Measurements from ENCODE around the gene KCNF1.

KCNF1 gene

DNA sequence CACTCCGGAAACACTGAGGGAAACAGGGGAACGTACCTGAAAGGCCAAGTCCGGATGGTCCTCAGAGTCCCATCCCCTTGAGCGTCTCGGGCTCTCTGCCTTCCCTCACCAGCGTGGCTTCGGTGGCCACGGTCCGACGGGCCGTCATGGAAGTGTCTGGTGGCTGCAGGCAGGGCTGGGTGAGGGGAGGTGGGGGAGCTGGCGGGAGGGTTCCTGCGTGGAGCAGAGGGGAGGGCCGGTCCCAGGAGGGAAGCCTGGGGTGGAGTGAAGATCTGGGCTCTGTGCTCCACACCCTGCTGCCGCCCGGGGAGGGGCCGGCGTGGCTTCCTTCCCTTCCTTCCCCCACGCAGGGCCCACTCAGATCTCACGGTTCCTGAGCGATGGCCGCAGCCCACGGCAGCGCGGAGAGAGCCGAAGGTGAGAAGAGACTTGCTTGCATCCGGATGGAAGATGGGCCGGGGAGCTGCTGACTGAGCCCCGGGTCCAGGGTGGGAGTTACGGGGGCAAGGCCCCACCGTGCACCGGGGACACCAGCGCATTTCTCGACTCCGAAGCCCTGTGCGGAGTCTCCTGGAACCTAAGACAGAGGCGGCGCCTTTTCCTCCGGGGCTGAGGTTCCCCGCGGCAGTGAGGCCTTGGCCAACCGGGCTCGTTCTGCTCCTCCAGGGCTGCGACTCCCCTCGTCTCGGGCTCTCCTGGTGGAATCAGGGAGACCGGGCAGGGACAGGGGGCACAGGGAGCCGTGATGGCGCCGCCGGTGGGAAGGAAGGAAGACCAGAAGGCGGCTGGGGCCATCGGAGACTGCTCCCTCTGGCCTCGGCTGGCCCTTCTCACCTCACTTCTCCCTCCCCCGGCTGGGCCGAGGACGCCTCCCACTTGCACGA, 49.1 kb downstream of the KCNF1 start:
- no peak overlapping the region for H3K4me3 ChIP-seq (ENCODE audit: low read depth, low read length)
- TF ChIP-seq, protein P1, sequence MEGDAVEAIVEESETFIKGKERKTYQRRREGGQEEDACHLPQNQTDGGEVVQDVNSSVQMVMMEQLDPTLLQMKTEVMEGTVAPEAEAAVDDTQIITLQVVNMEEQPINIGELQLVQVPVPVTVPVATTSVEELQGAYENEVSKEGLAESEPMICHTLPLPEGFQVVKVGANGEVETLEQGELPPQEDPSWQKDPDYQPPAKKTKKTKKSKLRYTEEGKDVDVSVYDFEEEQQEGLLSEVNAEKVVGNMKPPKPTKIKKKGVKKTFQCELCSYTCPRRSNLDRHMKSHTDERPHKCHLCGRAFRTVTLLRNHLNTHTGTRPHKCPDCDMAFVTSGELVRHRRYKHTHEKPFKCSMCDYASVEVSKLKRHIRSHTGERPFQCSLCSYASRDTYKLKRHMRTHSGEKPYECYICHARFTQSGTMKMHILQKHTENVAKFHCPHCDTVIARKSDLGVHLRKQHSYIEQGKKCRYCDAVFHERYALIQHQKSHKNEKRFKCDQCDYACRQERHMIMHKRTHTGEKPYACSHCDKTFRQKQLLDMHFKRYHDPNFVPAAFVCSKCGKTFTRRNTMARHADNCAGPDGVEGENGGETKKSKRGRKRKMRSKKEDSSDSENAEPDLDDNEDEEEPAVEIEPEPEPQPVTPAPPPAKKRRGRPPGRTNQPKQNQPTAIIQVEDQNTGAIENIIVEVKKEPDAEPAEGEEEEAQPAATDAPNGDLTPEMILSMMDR (IDR thresholded peaks at IDR 0.05; ENCODE audit: low read depth, low read length) = no peak

DNA sequence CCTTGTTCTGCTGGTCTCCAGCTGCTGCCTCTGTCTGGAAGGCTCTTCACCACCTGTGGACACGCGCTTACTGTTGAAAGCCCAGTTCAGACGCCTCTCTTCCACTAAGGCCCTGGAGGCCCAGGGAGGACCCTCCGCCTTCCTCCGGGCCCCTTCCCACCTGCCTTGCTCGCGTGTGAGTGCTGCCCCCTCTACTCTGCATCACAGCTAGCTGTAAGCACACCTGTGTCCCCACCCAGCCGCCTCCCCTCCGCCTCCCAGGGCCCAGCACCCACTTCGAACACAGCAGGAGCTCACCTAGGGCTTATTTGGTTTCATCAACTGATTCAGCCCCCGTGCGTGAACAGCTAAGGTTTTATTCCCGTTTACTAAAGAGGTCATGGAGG, 49.7 kb downstream of the KCNF1 start:
- TF ChIP-seq, protein P1 (IDR thresholded peaks at IDR 0.05; ENCODE audit: low read depth, low read length) = no peak

DNA sequence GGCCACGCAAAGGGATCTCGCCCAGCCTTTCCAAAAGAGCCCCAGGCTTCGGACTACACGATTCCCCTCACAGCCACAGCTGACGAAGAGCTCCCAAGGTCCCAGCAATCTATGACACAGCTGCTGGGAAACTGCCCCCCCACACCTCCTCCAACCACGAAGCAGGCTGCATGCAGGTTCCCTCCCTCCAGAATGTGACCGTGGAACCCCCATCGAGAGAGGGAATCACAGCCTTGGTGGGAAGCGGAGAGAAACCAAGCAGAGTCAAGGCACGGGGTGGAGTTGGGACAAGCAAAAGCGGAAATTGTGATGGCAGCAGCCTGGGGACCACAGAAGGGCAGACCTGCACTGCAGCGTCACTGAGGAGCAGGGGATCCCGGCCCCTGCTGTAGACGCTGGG, 50.3 kb downstream of the KCNF1 start:
- no peak overlapping the region for H3K4me3 ChIP-seq (ENCODE audit: low read depth, low read length)
- TF ChIP-seq, protein P1 (IDR thresholded peaks at IDR 0.05; ENCODE audit: low read depth, low read length) = no peak

More for the DNA sequence above, 49.7 kb downstream of the KCNF1 start:
- H3K4me3 ChIP-seq (ENCODE audit: low read depth, low read length) = no peak overlapping the region

DNA sequence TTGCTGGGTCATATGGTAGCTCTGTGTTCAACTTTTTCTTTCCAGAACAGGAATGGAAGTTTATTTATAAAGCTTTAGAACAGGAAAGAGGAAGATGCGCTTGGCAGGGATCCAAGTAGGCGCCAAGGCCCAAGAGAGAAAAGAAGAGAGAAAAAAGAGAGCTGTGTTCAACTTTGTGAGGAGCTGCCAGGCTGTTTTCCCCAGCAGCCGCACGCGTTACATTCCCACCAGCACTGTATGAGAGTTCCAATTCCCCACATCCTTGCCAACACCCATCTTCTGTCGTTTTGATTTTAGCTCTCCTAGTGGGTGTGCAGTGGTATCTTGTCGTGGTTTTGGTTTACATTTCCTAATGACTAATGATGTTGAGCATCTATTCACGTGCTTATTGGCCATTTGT, 51.4 kb downstream of the KCNF1 start:
- H3K4me3 ChIP-seq (ENCODE audit: low read depth, low read length) = peak overlapping the region; percentile 4; the same call in 1 of the 2 replicates
- TF ChIP-seq, protein P1 (IDR thresholded peaks at IDR 0.05; ENCODE audit: low read depth, low read length) = no peak
